ENCODE data around the gene FRS3.
A peak's percentile ranks its signal among the peaks of the same experiment; 100 is the strongest.

FRS3 gene

DNA sequence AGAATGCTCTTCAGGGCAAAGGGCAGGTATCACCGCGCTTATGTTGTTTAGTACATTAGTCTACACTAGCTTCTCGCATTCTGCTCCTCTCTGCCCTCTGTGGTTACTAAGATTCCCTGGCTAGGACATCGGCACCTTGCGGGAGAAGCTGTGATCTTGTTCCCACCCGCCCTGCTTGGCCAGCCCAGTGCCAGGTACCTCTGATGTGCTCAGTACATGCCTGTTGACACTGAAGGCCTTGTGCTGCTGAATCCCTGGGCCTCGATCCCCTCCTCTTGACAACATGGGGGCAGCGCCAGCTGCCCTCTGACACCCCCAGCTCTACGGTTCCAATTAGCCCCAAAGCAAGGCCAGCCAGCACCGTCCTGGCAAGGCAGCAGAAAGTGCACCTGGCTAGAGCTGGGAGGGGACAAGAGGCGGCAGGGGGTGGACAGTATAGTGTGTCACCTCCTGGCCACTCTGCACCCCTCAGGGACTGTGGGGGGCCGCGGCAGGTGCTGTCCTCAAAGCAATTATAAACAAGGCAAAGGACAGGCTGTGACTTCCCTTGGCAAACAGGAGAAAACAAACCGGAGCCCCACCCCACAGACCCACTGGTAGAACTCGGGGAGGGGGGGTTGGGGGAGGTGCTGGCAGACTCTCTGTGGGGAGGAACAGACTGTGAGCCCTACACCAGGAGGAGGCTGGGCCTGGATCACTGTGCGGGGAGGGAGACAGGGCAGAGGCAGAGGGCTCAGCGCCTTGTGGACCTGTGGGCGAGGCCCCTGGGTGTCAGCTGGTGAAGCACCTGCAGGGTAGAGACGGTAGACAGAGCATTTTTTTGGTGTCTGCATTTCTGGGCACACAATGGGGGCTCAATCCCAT lies 51.4 kb downstream of the FRS3 start:
- peak overlapping the region; percentile 83 for H3K4me3 ChIP-seq (ENCODE audit: low read depth, low read length)
- TF ChIP-seq, protein P1, sequence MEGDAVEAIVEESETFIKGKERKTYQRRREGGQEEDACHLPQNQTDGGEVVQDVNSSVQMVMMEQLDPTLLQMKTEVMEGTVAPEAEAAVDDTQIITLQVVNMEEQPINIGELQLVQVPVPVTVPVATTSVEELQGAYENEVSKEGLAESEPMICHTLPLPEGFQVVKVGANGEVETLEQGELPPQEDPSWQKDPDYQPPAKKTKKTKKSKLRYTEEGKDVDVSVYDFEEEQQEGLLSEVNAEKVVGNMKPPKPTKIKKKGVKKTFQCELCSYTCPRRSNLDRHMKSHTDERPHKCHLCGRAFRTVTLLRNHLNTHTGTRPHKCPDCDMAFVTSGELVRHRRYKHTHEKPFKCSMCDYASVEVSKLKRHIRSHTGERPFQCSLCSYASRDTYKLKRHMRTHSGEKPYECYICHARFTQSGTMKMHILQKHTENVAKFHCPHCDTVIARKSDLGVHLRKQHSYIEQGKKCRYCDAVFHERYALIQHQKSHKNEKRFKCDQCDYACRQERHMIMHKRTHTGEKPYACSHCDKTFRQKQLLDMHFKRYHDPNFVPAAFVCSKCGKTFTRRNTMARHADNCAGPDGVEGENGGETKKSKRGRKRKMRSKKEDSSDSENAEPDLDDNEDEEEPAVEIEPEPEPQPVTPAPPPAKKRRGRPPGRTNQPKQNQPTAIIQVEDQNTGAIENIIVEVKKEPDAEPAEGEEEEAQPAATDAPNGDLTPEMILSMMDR (IDR thresholded peaks at IDR 0.05; ENCODE audit: insufficient read depth, low read depth, low read length, missing control alignments): no peak
- DNase-seq (ENCODE audit: low read depth): peak; percentile 21

DNA sequence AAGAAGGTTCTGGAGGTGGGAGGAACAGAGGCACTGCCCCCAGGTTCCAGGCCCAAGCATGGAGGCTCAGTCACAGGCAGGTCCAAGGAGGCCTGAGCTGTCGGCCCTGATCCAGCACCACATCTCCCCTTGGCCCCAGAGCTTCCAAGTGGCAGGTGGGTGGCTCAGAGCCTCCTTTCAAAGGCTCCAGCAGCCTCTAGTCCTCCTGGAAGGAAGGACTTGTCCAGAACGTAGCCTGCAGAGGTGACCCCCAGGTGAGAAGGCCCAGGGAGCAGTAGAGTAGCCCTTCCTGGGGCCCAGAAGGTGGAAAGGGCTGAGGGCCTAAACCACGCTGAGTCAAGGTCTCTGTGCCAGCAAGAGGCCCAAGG lies 52.0 kb downstream of the FRS3 start:
- TF ChIP-seq, protein P1 (IDR thresholded peaks at IDR 0.05; ENCODE audit: insufficient read depth, low read depth, low read length, missing control alignments): no peak
- H3K4me3 ChIP-seq (ENCODE audit: low read depth, low read length): no peak overlapping the region
- no peak for DNase-seq (ENCODE audit: low read depth)

DNA sequence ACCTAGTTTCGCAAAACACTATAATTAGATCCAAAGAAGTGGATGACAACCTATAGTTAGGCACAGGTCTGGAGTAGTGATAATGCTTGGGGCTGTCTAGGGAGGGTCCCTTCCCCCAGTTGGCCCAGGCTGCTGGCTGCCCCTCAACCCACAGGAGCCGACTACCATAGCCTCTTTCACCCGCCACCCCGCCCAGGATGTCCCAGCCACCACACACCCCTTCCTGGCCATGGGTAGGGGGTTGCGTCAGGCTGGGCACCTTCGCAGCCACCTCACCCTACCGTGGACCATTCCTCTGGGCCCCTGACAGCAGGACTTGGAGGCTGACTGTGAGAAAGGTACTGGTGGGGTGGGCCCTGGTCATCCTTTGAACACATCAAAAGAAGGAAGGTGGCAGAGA lies 52.8 kb downstream of the FRS3 start:
- no peak overlapping the region for H3K4me3 ChIP-seq (ENCODE audit: low read depth, low read length)
- no peak for DNase-seq (ENCODE audit: low read depth)
- TF ChIP-seq, protein P1 (IDR thresholded peaks at IDR 0.05; ENCODE audit: insufficient read depth, low read depth, low read length, missing control alignments): no peak

GRCh38 chr6:41724586-41725501 lies 54.9 kb downstream of the FRS3 start:
- H3K4me3 ChIP-seq (ENCODE audit: low read depth, low read length): peak overlapping the region; percentile 83
- TF ChIP-seq, protein P1 (IDR thresholded peaks at IDR 0.05; ENCODE audit: insufficient read depth, low read depth, low read length, missing control alignments): peak; percentile 22
- DNase-seq (ENCODE audit: low read depth): no peak

DNA sequence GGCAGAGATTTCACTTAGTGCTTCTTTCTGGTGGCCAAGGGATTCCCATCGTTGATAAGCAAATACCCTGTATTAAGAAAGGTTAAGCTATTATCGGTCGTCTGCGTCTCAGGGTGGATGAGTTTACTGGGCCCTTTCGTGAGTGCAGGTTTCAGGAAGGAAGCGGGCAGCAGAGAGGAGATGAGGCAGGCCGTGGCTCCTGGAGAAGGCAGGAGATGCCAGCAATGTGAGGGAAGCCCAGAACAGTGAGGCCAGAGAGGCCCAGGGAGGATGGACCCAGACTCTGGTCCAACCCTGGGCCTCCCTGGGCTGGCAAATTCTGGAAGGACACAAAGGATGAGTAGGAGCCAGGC lies 55.5 kb downstream of the FRS3 start:
- H3K4me3 ChIP-seq (ENCODE audit: low read depth, low read length): peak overlapping the region; percentile 83
- DNase-seq (ENCODE audit: low read depth): peak; percentile 60
- TF ChIP-seq, protein P1 (IDR thresholded peaks at IDR 0.05; ENCODE audit: insufficient read depth, low read depth, low read length, missing control alignments): no peak

DNA sequence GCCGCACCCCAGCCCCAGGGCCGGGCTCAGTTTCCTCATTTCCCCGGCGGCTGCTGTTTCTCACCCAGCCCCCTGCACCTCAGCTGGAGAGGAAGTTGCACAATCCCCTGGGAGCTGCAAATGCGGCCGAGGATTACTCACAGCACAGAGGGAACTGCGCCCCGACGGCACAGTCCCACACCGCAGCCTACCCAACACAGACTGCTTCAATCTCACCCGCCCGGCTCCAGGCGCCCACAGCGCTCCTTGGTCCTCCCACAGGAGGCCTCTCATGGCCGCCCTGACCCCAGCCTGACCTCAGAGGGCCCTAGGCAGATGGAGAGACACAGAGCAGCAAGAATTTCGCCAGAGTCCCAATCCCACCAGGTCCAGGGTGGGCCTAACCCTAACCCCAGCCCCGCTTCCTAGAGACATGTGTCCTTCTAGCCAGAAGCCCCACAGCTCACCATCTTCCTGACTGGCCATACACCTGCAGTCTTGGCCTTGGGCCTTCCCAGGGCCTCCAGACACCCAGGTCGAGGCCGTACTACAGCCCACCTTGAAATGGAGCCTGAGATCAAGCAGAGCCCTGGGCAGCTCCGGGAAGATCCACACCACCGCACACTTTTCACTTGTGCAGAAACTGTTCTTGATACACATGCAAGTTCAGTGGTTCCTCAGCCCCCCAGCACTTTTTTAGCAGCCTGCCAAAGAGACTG lies 56.0 kb downstream of the FRS3 start:
- H3K4me3 ChIP-seq (ENCODE audit: low read depth, low read length): peak overlapping the region; percentile 83
- peak; percentile 94 for DNase-seq (ENCODE audit: low read depth)
- TF ChIP-seq, protein P1 (IDR thresholded peaks at IDR 0.05; ENCODE audit: insufficient read depth, low read depth, low read length, missing control alignments): peak; percentile 7
